HG02970 (cell line): ENCODE data around the gene HS6ST3.

Source experiments
- ATAC-seq: cut with Tn5 transposase; IDR thresholded peaks from one replicate; pipeline ENCODE4 v1.9.1; 2021; ENCODE audit warnings: mild to moderate bottlenecking, moderate library complexity, moderate number of reproducible peaks; ENCODE audit not compliant: unreplicated experiment, low FRiP score

The HS6ST3 gene

DNA sequence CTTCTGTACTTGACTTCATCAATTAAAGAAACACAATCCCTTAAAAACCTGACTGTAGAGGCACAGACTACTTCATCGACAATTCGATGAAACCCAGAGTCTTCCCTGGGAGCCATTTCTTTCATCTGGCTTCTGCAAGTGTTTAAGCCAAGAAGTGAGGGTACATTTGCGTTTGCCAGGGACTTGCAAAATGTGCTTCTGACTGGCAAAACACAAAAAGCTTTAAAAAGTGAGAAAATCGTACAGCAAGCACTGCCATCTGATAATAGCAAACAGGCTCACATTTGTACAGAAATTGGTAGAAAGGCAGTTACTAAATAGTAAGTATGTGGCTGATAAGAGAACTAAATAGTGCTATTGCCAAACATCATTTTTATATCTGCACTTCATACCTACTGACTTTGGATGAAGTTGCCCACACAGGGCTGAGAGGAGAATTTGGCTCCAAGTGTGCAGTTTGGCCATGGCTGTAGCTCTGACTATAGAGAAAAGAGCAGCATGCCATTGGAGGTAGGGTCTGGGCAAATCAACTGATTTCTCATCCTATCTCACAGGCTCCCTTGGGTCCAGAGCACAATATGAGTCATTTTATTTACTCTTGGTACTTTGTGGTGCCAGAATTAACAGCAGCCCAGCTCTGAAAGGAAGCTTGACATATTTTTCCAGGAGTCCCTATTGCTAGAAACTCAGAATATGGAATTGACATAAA lies 546.2 kb downstream of the HS6ST3 start:
- no peak for ATAC-seq

DNA sequence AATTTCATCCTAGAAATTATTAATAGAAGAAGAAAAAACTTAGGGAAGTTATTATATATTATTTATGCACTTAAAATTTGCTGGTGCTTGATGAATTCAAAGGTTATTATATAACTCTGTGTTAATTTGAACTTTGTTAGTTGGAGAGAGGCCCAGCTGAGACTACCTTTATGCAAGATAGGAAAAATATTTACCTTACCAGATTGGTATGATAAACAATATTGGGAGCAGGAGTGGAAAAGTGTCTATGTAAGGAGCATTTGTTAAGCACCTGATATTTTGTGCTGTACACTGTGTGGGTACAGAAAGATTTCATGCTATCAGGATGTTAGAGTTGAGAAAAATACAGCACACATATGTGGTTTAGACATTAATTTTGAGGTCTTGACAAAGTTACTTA lies 547.1 kb downstream of the HS6ST3 start:
- no peak for ATAC-seq

DNA sequence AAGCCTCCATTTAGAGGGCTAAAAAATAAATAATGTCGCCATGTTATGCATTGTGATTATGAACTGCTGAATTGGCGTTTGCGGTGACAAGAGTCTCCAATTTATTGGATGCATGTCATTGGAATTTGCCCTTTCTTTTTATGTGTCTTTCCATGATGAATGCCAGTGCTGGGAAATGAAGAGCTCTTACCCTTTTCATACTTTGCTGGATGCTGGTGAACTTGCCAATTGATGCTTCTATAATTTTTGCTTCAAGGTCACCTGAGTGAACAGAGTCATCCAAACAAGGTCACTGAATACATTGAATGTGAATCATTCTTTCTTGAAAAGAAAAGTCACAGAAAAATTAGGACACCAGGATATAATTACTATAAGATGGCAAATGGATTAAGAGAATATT lies 556.2 kb downstream of the HS6ST3 start:
- no peak for ATAC-seq

DNA sequence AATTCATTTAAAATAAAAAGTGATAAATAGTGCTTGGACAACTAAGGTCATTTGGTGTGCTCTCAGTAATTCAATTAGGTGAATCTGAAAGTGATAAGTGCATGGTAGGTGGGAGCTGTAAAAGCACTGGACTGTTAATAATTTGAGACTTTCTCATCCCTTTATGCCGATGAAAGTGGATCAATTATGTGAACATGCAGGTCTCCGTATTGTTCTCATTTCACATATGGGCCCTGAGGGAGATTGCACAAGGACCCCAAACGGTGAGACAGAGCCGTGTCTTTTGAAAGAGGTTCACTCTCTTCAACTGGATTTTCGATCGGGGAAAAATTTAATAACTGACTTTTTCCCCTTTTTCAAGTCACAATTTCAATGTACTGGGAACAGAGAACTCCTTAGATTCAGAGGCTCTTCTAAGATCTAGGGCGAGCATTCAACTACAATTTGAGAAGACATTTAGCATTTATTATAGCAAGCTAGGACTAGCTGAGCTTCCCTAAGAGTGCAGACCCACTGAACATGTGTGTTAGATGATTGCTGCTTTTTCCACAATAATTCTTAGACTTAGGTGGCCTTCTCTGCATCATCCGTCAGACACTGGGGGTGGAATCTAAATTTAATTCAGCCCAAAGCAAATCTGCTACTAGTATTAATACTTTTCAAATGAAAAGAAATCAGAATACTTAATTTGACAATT lies 556.8 kb downstream of the HS6ST3 start:
- no peak for ATAC-seq

DNA sequence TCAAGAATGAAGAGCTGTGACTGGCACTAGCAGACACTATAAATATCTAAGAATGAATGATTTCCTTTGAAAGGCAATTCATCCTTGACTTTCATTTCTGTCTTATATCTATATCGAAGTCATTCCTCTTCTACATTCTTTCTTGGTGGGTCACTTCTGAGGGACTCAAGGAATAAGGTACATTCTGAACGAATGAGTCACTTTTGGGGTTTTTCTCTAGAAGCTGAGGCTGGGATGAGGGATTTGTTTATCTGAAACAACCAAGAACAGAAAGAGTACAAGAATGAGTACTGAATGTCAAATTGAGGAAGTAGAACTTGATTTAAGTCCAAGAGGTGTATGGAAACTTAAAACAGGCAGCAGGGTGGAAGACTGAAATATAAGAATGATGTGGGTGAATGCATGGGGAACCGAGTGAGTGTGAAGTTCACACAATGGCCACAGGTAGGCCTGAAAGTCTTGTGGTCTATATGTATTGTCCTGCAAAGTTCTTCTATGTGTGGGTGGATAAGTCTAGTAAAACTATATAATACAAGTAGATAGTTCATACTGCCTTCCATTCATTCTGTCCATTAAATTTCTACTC lies 560.5 kb downstream of the HS6ST3 start:
- no peak for ATAC-seq

DNA sequence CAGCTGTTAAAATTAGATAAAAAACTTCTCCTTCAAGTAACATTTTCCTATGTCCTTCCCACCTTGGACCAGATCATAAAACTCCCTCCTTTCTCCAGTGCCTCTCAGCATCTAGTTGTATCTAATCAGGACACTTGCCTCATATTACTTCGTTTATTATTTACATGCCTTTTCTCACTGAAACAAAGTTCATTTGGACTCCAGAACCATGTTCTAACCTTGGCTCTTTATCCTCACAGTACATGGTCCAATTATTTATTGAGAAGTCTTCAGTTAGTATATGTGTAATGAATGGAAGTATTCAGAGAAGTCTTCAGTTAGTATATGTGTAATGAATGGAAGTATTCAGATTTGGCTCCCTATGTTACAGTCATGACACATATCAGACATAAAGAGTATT lies 561.7 kb downstream of the HS6ST3 start:
- no peak for ATAC-seq

DNA sequence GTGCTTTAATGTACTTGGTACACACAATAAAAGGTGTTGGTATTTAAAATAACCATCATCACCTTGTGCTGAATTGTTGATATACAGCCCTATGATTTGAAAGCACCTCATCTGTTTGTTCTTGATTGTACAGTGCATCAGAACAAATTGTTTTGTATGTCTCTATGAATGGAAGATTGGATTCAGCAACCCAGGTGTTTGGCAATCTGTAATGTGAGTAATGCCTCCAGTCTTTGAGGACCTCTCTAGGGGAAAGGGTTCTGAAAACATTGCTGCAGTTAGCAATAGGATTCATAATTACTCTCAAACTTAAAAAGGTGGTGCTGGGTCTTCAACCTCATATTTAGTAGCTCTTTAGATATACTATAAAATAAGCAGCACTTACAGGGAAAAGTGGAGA lies 562.6 kb downstream of the HS6ST3 start:
- ATAC-seq: no peak

DNA sequence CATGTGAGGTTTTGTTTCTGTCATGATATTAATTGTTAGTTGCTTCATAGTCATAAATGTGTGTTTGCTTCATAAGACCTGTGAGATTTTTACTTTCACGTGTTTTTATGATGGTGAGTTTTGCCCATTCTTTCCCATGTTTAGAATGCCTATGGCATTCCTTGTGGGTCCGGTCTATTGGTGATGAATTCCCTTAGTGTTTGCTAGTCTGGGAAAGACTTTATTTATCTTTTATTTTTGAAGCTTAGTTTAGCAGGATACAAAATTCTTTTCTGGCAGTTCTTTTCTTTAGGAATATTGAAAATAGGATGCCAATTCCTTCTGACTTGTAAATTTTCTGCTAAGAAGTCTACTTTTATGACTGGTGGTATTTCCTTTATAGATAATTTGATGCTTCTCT lies 571.7 kb downstream of the HS6ST3 start:
- no peak for ATAC-seq

DNA sequence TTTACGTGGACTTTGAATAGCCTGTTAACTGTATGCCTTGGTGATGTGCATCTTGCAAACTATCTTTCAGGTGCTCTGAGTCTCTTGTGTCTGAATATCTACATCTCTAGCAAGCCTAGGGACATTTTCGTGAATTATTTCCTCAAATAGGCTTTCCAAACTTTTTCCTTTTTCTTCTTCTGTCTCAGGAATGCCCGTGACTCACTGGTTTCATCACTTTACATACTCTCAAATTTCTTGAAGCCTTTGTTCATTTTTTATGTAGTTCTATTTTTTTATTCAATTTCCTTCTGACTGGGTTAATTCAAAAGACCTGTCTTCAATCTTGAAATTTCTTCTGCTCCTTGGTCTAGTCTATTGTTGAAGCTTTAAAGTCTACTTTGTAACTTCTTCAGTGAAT lies 572.1 kb downstream of the HS6ST3 start:
- no peak for ATAC-seq

DNA sequence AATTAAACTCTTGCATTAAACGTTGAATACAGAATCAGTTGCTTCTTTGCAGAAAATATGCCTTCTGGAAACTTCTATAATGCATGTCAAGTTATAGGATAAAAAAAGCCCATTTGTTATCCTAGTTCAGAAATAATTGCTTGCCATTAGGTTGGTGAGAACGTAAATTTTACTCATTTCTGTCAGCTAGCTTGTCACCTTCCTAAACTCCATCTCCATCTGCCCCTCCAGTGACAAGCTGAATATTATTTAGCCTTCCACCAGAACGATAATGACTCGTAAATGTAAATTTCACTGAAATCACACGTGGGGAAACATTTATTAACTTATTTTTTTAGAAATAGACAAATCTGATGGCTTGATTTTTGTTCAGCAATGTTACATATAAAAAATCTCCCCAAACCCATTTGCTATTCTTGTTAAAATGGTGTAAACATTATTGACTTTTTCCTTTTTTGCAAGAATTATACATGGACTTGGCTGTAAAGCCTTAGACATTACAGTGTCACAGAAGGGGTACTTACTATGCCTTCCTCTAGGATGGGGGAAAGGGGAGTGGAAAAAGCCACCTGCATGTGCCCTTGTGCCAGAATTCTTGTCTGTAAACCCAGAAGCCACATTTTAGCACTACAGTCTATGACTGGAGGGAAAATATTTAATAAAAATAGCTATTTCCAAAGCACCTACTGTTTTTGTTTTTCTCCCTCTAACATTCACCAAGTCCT lies 577.5 kb downstream of the HS6ST3 start:
- ATAC-seq: no peak

DNA sequence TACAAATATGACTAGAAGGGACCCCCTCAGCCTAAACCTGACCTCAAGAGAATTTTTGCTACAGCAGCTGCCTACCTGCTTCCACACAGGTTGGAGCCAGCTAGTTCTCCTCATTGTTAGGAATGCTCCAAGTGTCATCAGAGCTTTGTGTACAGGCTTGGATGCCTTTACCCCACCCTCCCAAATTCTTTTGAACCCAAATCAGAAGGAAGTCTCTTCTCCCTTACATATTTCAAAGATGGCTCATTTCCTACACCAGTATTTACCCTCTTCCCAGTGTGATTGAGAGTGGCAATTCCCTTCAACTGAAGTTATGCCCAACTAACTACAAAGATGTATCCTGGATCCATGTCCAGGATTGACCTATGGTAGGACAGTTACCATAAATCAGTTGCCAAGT lies 581.2 kb downstream of the HS6ST3 start:
- ATAC-seq: no peak

DNA sequence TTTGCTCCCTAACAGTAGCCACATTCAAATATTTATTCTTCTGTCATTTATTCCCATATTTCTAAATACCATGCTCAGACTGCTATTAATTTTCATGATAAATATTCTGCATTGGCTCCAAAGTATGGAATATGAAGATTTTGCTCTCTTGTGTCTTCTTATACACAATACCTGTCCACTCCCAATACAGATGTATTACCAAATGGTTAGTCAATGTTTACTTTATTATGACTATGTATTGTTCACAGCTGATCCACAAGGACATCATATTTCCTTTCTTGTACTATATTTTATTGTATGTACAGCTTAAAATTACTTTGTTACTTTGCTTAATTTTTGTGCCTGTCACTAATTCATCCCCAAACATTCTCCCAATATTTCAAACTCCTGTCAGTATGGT lies 582.1 kb downstream of the HS6ST3 start:
- no peak for ATAC-seq

DNA sequence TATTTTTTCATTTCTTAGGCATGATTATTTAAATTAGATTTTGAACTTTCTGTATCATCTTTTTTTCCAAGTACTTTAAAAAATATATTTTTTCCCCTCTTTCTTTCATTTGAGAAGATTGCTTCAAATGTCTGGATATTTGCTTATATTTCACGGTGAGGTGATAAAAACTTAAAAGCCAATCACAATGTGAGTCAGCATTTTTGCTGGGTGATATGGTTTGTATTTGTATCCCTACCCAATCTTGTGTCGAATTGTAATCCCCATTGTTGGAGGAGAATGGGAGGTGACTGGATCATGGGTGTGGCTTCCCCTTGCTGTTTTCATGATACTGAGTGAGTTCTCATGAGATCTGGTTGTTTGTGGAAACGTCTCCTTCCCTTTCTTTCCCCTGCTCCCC lies 583.9 kb downstream of the HS6ST3 start:
- no peak for ATAC-seq

DNA sequence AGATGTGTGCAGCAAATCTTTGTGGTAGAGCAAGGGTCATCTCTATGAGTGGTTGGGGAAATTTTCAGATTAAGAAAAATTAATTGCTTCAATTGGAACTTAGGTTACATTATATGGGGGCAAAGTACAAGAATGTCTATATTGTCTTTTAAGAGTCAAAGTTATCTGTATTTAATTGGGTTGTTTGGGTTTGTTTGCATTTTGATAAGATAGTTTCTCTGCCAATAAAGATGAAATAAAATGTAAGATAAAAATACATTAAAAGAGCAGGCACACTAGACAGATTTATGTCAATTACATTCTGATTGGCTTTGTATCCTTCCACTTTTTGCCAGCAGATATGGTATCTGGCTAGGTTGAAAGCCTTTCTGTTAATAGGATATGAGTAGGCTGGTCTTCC lies 587.1 kb downstream of the HS6ST3 start:
- no peak for ATAC-seq

DNA sequence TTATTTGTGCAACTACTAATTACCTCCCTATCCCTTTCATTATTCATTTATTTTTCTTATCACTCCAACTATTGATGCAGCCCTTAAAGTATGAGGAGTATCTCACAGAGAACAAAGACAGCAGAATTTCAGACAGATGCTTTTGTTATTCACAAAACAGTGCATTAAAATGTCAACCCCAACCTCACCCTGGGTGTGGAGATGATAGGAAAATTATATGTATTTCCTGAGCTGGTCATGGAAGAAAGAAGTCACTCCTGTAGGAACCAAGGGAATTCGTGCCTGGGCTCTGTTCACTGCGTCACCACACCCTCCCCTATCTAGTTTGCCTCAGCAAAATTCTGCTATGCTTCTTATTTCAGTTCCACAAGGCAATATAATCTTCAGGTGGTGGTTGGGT lies 588.9 kb downstream of the HS6ST3 start:
- ATAC-seq: no peak

DNA sequence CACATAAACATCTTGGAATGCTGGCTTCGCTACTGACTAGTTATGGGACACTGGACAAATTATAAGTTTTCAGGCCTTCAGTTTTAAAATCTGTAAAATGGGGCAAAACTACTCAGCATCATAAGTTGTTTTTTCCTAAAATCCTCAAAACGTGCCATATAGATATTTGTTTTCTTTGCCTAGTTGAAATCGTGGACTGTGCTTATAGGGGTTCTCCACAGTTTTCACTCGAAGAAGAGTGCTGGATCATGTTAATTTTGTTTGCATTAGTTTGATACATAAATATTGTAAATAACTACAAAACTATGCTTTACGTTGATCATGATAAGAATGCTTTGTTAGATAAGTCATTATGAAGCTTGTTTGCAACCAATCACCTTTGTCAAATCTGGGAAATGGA lies 591.0 kb downstream of the HS6ST3 start:
- ATAC-seq: no peak

DNA sequence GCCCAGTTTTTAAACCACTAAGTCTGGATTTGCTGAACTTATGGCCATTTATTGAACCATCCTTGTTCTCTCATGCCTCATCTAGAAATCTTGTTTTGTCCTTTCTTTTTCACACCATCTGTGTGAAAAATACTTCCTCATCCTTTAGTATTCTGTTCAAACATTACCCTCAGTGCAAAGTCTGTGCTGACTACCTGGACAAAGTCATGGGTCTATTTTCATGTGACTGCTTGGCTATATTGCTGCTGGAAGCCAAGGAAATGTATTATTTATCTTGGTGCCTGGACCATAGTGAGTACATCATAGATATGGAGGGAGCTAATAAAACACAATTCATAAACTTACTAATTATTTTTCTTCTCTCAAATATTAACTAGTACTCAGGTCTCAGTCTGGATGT lies 591.9 kb downstream of the HS6ST3 start:
- ATAC-seq: no peak

DNA sequence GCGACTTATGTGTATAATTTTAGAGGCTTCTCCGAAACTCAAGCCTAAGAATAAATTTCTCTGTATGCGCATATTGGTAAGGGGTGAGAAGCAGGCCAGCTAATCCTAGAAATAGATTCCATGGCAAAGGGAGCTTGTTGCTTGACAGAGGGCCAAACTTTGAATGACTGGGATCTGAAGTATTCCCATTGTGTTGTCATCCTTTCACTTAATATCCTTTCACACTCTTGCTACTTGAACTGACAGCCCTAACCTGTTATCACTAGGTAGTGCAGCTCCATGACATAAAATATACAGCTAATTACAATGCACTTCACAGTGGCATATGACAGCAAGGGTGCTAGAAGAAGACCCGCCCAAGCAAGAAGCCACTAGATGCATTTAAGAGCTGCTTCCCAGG lies 594.6 kb downstream of the HS6ST3 start:
- ATAC-seq: no peak

DNA sequence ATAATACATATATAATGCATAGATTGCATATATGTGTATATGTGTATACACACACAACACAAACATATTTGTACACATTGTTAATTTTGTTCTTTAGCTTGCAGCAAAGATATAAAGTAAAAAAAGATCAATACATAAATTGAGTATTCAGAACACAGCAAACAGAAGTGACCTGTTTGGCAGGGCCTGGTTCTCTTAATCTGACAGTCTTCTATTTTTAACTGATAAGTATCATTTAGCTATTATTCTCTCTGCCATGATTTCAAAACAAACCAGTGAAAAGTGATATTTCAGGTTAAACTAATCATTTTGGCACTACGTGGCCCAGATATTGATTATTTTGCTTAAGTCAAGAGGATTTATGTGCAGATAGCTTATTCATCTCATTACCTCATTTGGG lies 595.0 kb downstream of the HS6ST3 start:
- ATAC-seq: no peak

DNA sequence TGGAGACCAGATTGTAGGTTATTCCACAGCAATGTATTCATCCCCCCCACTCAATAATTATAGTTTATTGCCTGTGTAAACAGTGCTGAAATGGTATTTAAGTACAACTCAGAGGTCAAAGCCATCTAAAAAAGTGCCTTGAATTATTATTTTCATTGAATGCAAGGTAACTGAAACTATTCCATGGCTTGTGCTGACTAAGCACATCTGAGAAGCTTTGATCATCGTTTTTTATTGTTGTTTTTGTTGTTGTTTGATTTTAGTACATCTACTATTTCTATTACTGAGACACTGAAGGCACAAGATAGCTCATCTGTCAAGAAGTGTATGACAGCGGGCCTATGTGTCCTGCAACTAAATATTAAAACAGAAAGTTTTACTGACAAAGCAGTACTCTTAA lies 596.4 kb downstream of the HS6ST3 start:
- ATAC-seq: no peak

DNA sequence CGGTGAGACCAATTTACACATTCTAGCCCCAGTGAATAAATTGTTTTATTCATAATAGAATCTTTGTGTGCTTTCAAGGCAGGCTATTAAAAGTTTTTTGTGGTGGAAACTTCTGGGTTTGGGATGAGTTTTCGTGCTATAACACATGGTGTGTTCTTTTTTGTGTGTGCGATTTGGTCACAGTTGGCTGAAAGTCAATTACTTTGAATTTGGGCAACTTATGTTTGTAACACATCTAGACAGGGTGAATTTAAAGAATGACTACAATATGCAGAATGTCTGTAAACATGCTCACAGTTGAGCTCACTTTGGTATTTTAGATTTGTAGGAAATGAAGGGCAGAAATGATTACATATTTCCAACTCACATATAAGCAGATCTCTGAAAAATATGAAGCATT lies 597.3 kb downstream of the HS6ST3 start:
- ATAC-seq: no peak
